SKM-1 treated with dmso at 0.1 percent for 144 hours (cell line): ENCODE data around the gene NEK5.
"Not testable (repeated sequence)": the region's sequence is repeated elsewhere in the genome, so short reads cannot be mapped to it uniquely, and the experiment has no call there.

Source experiments
- DNase-seq: peaks from one replicate; lab custom pipeline; 2025; ENCODE audit not compliant: unreplicated experiment; lab: John Stamatoyannopoulos, UW

NEK5 gene, protein sequence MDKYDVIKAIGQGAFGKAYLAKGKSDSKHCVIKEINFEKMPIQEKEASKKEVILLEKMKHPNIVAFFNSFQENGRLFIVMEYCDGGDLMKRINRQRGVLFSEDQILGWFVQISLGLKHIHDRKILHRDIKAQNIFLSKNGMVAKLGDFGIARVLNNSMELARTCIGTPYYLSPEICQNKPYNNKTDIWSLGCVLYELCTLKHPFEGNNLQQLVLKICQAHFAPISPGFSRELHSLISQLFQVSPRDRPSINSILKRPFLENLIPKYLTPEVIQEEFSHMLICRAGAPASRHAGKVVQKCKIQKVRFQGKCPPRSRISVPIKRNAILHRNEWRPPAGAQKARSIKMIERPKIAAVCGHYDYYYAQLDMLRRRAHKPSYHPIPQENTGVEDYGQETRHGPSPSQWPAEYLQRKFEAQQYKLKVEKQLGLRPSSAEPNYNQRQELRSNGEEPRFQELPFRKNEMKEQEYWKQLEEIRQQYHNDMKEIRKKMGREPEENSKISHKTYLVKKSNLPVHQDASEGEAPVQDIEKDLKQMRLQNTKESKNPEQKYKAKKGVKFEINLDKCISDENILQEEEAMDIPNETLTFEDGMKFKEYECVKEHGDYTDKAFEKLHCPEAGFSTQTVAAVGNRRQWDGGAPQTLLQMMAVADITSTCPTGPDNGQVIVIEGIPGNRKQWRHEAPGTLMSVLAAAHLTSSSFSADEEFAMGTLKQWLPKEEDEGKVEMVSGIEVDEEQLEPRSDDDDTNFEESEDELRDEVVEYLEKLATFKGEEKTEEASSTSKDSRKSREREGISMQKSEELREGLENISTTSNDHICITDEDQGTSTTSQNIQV

DNA sequence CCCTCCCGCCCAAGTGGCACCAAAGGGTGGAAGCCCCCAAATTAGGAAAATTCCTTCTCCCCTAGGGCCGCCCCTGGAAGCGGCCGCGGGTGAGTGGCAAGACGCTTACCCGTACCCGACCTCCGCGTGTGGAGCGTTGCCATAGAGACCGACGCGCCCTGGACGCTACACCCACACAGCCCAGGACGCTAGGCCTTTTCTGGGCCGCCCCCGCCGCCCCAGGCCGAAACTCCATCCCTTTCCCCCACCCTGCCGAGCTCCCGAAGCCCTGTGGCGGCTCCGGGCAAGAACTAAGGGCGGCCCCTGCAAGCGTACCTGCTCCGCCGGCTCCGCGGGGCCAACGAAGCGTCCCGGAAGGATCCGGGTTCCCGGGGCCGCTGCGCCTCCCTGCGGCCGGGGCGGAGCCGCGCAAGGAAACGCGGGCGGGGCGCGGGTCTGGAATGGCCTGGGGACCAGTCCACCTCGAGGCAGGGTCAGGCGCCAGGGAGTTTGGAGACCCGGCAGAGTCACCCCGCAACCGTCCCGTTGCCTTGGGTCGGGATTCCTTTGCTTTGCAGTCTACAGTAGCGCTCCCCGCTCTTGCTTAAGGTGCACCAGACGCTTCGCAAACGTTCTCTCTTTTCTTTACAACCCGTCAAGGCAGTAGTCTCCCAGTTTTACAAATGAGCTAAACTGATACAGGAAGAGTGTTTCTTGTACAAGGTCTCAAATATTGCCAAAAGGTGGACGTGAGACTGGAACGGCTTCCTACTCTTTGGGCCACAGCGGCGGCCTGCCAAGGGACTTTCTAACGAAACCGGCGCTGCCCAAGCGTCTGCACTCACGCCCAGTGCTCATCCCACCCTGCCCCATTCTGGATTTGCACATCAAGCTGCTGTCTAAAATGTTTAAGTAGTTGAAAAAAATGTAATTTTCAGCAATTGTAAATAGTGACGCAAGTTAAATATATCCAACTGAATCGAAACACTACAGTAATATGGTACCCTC lies at the start of gene NEK5:
NEK5 (minus strand) TSS at position 360 of the 987 bp plus-strand sequence. CDS start 1,591 bp downstream, outside the sequence.
- DNase-seq: peak; percentile 47

DNA sequence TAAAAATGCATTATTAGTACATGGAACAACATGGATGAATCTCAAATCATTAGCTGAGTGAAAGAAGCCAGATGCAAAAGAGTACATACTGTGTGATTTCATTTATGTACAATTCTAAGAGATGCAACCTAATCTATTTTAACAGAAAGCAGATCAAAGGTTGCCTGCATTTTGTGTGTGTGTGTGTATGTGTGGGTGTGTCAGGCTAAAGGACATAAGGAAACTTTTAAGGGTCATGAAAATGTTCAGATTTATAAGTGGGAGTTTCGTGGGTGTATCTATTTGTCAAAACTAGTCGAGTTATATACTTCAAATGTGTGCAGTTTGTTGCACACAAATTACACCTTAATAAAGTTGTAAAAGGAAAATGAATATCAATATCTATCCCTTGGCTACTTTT lies 48.4 kb upstream of the NEK5 start:
- no peak for DNase-seq

DNA sequence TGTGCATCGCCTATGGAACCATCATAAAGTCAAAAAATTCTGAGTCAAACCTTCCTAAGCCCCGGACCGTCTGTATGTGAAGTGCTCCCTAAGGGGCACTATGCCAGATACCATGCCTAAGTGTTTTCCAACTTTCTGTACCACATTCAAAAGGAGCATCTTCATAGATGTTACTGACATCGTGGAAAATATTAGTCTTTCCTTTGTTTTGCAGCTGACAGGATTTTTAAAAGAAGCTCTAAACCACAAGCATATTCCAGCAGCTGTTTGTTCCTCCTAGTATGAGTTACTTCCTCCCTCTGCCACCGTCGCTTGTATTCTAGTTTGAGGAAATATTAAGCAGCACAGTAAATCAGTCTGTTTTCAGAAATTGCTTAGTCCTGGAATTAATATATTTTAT lies 45.1 kb upstream of the NEK5 start:
- peak; percentile 61 for DNase-seq

DNA sequence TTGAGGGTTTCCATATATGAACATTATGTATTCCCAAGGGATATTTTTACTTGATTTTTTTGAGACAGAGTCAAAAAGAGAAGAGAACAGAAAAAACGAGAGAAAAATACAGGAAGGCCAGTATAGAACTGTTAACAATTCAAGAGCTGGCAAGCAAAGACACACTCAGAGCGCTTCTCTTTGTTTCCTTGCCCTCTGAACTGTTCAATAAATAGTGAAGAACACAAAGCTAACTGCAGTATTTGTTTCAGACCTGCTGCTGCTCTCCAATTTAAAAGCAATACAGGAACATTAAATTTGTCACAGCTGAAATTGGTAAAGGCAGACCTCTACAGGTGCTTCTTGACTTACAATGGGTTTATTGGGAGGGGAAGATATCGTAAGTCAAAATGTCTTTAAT lies 44.5 kb upstream of the NEK5 start:
- no peak for DNase-seq

DNA sequence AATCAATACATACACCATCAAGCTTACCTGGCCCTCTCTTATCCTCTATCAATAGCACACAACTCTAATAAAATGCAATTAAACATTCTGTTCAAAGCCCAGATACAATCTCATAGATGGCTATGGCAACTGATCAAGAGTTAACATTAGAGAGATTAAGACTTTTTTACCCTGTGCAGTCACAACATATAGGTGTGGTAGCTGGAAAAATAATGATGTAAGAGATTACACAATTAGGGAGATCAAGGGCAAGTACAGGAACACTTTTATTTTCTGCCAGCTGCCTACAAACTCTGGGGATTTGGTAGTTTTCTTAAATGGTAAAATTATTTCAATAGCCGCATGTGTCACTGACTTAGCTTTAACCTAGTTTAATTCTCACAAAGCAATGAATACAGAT lies 42.8 kb upstream of the NEK5 start:
- DNase-seq: not testable (repeated sequence)

DNA sequence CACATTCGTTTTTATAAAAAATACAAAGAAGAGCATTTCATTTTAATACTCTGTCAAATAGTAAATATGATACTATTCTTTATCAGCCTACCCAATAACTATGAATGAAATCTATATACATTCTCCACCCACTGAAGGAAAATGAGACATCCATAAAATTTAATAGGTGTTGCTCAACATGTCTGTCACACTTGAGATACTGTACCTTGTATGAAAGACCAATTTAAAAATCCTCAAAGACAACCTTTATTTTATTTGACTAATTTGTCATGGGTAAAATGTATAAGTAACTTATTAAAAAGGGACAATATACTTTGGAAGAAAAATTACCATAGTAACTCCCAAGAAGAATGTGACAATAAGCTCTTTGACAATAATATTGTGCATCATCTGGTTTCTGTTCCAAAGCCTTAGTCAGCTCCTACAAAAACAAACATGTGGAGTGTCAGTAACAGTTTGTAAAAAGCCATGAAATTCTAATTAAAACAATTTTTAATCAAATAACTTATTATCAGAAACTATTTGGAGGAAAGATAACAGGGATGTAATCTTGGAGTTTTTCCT lies 42.0 kb upstream of the NEK5 start:
- not testable (repeated sequence) for DNase-seq

DNA sequence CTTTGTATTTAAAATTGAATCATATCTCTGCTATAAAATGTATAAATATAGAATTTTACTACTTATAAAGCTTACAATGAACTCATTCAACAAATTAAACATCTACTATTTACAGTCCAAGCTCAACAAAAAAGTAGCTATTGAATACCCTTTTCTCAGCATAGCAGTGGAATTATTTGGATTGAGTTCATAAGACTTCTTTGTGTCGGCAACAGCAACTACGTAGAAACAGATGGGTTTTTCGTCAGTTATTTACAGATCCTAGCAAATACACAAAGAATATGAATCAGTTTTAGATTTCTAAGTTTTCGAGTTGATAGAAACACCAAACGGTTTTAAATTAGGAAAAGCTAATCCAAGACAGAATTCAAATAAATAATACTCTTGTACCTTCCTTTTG lies 41.0 kb upstream of the NEK5 start:
- DNase-seq: no peak

DNA sequence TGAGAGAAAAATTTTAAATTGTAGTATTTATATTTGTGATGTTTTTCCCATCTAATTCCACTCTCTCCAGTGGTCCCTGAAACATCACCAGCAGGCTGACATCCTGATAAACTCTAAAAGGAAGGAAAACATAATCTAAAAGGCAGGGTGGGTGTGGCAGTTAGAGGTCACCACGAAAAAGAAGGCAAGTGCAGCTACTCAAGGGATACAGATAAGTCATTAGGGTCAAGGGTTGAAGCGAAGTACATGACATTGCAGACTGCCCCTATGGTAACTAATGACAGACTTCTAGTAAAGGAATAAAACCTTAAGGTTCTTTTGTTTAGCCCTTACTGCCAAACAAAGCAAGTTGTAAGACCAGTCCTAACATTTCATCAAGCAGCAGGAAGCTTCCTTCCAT lies 36.5 kb upstream of the NEK5 start:
- no peak for DNase-seq

DNA sequence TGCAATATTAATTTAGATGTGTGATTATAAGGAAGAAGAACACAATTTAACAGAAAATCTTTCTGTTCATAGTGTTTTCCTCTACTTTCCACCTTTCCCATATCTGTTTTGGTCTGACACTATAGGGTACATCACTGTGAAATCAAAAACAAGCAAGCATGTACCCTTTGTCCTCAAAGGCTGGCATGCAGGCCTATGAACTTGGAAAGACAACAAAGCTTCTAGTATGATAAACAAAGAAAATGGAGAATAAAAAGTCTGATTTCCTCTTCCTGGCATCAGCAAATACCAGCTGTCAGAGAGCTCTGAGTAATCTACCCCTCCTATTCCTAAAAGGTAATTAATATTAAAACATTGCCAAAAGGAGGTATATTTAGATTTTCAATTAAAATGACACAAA lies 36.1 kb upstream of the NEK5 start:
- no peak for DNase-seq

DNA sequence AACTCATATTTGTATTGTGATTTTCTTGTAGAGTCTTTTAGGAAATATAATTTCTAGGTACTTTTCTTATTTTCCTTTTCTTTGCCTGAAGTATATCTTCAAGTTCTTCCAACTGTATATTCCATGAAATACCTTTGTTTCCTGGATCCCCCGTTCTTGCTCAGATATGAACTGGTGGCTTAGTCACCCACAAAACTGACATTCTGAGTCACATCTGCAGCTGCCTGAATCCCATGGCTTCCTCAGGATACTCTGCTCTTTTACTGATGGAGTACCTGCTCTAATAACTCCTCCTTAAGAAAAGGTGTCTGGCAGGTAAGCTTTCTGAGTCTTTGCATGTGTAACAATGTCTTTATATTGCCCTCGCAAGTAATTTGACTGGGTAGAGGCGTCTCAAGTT lies 35.0 kb upstream of the NEK5 start:
- DNase-seq: not testable (repeated sequence)

DNA sequence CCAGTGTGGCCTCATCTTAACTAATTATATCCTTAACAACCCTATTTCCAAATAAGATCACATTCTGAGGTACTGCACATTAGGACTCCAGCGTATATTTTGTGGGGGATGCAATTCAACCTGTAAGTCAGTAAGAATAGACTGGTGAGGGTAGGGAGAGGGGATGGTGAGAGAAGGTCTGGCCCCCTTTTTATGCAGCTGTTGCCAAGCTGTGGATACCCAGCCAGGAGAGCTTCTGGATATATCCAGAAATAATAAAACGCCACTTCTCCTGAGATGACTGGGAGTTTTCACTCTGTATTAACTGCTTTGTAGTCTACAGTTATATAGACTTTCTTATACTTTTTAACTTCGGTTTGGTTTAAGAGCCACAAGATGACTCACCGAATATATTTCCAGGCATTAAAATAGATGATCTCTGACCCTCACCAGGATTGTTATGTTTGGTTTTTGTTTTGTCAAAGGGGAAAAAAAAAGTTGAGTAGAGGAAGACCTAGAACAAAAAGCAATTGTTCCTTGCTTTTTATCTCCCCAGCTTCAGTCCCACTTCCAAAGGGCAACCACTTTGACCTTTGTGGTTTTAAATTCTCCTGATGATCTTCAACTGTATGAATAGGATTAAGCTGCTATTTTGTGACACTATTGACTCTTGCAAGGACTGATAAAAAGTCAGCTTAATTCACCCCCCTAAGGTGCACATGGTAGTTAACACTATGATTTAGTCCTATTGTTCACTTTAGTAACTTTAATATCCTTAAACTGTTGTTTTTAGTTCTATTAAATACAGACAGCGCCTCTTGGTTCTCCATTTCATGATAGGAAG lies 33.6 kb upstream of the NEK5 start:
- no peak for DNase-seq

DNA sequence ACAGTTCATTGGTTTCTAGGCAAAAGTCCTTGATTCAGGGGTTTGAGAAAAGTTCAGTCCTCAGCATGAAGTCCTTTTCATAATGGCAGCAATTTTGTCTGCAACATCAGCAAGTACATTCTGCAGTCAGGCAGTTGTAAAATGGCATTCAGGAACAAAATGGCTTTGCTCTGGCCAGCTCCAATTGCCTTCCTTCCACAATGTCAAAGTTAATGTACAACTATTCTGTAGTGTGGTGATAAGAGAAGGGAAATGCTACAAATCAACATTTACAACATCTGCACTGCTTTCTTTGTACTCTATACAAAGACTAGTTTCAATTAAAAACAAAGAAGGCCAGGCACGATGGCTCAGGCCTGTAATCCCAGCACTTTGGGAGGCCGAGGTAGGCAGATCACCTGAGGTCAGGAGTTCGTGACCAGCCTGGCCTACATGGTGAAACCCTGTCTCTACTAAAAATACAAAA lies 32.3 kb upstream of the NEK5 start:
- DNase-seq: no peak

DNA sequence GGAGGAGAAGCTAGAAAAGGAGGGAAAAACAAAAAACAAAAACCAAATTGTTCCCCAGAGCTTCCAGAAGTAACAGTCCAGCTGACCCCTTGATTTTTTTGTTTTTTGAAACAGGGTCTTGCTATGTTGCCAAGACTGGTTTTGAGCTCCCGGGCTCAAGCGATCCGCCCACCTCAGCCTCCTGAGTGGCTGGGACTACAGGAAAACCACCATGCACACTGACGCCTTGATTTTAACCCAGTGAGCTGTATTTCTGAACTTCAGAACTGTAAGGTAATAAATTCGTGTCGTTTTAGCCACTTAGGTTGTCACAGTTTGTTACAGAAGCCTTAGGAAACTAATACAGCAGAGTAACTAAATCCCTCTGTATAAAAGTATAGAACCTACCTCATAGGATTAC lies 31.6 kb upstream of the NEK5 start:
- DNase-seq: no peak

DNA sequence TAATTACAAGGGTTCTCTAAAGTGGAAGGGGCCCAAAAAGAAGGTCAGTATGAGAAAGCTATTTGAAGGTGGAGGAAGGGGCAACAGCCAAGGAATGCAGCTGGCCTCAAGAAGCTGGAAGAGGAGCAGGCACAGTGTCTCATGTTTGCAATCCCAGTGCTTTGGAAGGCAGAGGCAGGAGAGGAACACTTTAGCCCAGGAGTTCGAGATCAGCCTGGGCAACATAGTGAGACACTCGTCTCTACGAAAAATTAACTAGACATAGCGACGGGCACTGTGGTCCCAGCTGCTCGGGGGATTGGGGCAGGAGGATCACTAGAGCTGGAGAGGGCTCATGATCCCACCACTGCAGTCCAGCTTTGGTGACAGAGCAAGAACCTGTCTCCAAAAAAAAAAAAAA lies 31.2 kb upstream of the NEK5 start:
- no peak for DNase-seq

DNA sequence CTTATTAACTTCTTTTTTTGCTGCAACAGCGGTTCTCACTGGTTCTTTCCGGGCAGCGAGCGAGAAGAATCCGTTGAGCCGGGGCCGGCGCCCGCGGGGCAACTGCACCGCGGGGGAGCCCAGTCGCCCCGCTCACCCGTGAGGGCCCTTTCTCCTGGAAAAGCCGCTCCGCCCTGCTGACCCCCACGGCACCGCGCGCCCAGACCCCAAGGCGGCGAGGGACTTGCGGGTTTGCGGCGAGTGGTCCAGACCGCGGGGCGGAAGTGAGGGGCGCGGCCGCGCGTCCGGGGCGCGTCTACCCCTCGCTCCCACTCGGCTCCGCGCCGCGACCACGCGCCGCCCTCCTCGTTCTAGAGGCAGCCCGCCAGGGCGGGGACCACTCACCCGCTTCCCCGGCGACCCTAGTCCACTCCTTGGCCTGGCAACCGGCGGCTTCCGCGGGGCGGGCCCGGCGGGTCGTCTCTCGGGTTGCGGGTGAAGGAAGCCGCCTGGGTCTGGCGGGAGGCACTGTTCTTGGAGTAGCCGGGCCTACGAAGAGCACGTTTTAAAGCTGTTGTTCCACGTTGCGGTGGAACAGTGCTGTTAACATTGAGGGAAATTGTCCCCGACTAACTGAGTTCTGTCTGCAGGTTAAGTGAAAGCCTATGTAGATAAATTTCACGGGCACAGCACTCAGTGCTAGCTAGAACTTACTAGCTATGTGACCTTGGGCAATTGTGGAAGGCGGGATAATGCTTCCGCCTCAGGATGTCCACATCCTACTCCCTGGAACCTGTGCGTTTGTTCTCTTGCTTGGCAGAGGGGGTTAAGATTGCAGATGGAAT lies 30.5 kb upstream of the NEK5 start, which contains the start of gene NEK3:
NEK3 (minus strand) TSS at position 439 of the 824 bp plus-strand sequence. CDS start 3,406 bp downstream, outside the sequence.
- DNase-seq: peak; percentile 70

DNA sequence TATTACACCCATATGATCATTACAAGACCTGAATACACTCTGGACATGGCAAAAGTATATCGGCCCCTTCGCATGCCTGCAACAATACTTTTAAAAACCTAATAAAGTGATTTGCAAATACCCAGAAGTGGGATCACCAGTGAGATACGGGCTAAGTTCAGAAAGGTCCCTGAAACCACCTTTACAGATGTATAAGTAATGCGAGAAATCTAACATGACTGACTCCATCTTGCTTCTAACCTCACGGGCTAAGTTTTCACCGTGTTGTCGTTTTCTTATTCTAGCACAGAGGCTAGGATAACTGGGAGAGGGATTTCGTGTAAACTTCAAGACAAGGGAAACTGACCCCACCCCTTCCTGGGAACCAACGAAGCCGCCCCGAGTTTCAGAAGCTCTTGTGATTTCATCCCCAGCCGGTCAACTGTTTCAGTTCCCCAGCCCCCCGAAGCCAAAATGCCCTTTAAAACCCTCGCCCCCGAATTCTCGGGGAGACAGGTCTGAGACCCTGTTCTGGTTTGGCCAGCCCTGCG lies 29.8 kb upstream of the NEK5 start:
- DNase-seq: no peak

DNA sequence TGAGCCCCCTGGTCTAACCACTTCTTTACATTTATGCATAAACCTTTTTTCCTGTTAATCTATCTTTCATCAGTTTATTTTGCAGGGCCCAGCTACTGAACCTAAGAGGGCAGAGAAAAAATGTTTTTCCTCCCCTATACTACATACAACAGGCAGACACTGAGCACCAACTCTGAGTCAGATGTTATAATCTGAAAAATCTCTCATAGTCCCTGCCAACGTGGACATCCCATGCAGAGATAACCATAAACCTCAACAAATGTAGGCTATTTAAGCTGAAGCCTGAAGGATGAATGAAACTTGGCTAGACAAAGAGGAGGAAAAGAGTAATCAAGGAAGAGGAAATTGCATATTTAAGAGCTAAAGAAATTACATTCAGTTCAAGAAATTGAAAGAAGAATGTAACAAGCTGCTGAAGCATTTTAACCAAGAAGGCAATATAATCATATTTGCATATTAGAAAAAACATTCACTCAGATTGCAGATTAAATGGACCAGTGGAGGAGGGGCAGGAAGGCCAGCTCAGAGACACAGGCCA lies 27.9 kb upstream of the NEK5 start:
- no peak for DNase-seq

DNA sequence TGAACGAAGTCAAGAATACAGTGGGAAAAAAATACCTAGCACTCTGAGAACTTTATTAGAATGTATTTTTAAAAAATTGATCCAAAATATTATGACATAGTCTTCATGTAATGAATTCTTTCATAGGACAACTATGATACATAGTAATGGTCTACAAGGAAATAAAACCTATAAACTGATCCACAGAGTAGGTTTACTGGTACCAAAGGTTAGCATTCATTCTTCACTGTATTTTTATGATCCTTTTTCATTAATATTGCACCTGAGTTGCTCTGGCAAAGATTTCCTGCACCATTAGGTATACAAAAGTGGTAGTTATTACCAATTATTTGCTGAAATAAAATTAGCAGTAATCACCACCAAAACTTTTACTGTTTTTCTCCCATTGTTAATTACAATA lies 26.3 kb upstream of the NEK5 start:
- no peak for DNase-seq
